ENCODE measurements around the gene NEUROD1.

GRCh38 chr2:181632733-181633401 is 47.5 kb downstream of the NEUROD1 start:
- TF ChIP-seq CTCF (IDR thresholded peaks at IDR 0.05) (no peak), POLR2A (IDR thresholded peaks at IDR 0.05) (no peak), EP300 (IDR thresholded peaks at IDR 0.05) (no peak)
